Neural progenitor cell (in vitro differentiated cells): ENCODE results near the gene BCL2L11. TPM values are rescaled to one million over a fixed set of nuclear protein-coding genes. Genes with fewer than 3 reads are reported as not detected.

ENCODE experiments used
- DNase-seq: peaks from one replicate; pipeline ENCODE4 v3.0.0-alpha.2; 2016; ENCODE audit warnings: low spot score
- H2AFZ ChIP-seq: fragments of 200-600 bp; sonication (generic); replicated peaks from 2 replicates; pipeline ENCODE4 v1.6.1; 2016; ENCODE audit warnings: antibody characterized with exemption
- H3F3A ChIP-seq: fragments of 200-600 bp; sonication (generic); 2 replicates; pipeline ENCODE4 v1.6.1; 2016; ENCODE audit warnings: antibody characterized with exemption, low read depth
- H3K27ac ChIP-seq: fragments of 200-600 bp; sonication (generic); 2 replicates; pipeline ENCODE4 v1.5.1; 2016; ENCODE audit warnings: mild to moderate bottlenecking
- H3K27me3 ChIP-seq: fragments of 200-600 bp; sonication (generic); 2 replicates; pipeline ENCODE4 v1.6.1; 2016; ENCODE audit warnings: mild to moderate bottlenecking, moderate library complexity
- H3K36me3 ChIP-seq: fragments of 200-600 bp; sonication (generic); 2 replicates; pipeline ENCODE4 v1.5.1; 2016
- H3K4me1 ChIP-seq: fragments of 200-600 bp; sonication (generic); 2 replicates; pipeline ENCODE4 v1.6.1; 2016; ENCODE audit warnings: mixed run types
- H3K4me2 ChIP-seq: fragments of 200-600 bp; sonication (generic); 2 replicates; pipeline ENCODE4 v1.6.1; 2016
- H3K4me3 ChIP-seq: fragments of 200-600 bp; sonication (generic); 2 replicates; pipeline ENCODE4 v1.5.1; 2016
- H3K79me2 ChIP-seq: fragments of 200-600 bp; sonication (generic); 2 replicates; pipeline ENCODE4 v1.6.1; 2016; ENCODE audit warnings: low read depth
- H3K9ac ChIP-seq: fragments of 200-600 bp; sonication (generic); 2 replicates; pipeline ENCODE4 v1.6.1; 2016
- H3K9me3 ChIP-seq: fragments of 200-600 bp; sonication (generic); 2 replicates; pipeline ENCODE4 v1.5.1; 2016; ENCODE audit warnings: low read depth
- H4K20me1 ChIP-seq: fragments of 200-600 bp; sonication (generic); 2 replicates; pipeline ENCODE4 v1.6.1; 2016; ENCODE audit warnings: low read depth
- H3K27ac Mint-ChIP-seq: 3 replicates; pipeline ENCODE4 v1.8.0; 2021; ENCODE audit warnings: mixed read lengths
- H3K27me3 Mint-ChIP-seq: 2 replicates; pipeline ENCODE4 v1.8.0; 2022; ENCODE audit warnings: low read depth, mild to moderate bottlenecking, inconsistent platforms, moderate library complexity, mixed read lengths; ENCODE audit not compliant: insufficient read depth
- H3K36me3 Mint-ChIP-seq: 3 replicates; pipeline ENCODE4 v1.8.0; 2021; ENCODE audit warnings: mixed read lengths
- H3K4me1 Mint-ChIP-seq: 3 replicates; pipeline ENCODE4 v1.8.0; 2021; ENCODE audit warnings: mixed read lengths
- H3K4me3 Mint-ChIP-seq: 3 replicates; pipeline ENCODE4 v1.8.0; 2021; ENCODE audit warnings: mild to moderate bottlenecking, moderate library complexity, mixed read lengths
- H3K9me3 Mint-ChIP-seq: 3 replicates; pipeline ENCODE4 v1.8.0; 2020; ENCODE audit warnings: mixed read lengths
- EZH2 ChIP-seq: fragments of 200-600 bp; sonication (generic); IDR thresholded peaks from 2 replicates; pipeline ENCODE4 v1.6.1; 2017; ENCODE audit warnings: antibody characterized with exemption, mild to moderate bottlenecking, moderate library complexity
- EZH2phosphoT487 ChIP-seq: fragments of 200-600 bp; sonication (generic); IDR thresholded peaks from 2 replicates; pipeline ENCODE4 v1.6.1; 2017; ENCODE audit warnings: antibody characterized with exemption
- total RNA-seq: library from RNA; depleted of rRNA; stranded (reverse); fragments of >200 nt; gene quantifications from 2 replicates; pipeline ENCODE4 v1.2.3, GENCODE V29; 2015; ENCODE audit warnings: low replicate concordance
- TF ChIP-seq, protein P1 (sequence below): fragments of 200-600 bp; sonication (generic); IDR thresholded peaks from 2 replicates; pipeline ENCODE4 v1.5.1; 2017; ENCODE audit warnings: antibody characterized with exemption, mild to moderate bottlenecking

Gene BCL2L11
- total RNA-seq, 1 donor from 2014 or later, result 46.9 TPM

DNA sequence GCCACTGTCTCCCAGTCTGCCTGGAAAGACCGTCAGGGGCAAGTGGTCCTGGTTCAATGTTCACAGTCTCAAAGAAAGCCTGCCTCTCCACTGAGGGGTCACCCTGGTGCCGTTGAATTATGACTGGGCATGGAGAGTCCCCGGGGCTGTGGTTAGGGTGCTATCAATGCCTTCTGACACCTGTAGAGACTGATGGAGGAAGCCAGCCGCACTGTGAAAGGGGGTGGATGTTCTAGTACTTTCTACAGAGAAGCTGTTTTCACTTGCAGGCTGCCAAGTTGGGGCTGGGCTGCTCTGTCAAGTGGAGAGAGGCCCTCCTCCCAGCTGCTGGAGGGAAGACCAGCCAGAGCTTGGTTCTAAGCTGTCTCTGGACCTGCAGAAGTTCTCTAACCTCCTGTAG is 80.5 kb downstream of the BCL2L11 start:
- no peaks in the 10 kb centered on the region for H3K9me3 ChIP-seq
- Mint-ChIP-seq H3K4me3 (no peak overlapping the region), H3K27ac (no peak overlapping the region), H3K36me3 (no peaks in the 10 kb centered on the region), H3K4me1 (peaks cover 9% of the 10 kb centered on the region), H3K27me3 (peaks cover 2% of the 10 kb centered on the region), H3K9me3 (no peaks in the 10 kb centered on the region)
- H3K79me2 ChIP-seq, result no peaks in the 10 kb centered on the region
- TF ChIP-seq EZH2 (no peak), EZH2phosphoT487 (no peak)
- TF ChIP-seq, protein P1, sequence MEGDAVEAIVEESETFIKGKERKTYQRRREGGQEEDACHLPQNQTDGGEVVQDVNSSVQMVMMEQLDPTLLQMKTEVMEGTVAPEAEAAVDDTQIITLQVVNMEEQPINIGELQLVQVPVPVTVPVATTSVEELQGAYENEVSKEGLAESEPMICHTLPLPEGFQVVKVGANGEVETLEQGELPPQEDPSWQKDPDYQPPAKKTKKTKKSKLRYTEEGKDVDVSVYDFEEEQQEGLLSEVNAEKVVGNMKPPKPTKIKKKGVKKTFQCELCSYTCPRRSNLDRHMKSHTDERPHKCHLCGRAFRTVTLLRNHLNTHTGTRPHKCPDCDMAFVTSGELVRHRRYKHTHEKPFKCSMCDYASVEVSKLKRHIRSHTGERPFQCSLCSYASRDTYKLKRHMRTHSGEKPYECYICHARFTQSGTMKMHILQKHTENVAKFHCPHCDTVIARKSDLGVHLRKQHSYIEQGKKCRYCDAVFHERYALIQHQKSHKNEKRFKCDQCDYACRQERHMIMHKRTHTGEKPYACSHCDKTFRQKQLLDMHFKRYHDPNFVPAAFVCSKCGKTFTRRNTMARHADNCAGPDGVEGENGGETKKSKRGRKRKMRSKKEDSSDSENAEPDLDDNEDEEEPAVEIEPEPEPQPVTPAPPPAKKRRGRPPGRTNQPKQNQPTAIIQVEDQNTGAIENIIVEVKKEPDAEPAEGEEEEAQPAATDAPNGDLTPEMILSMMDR, result no peak
- peaks cover 15% of the 10 kb centered on the region for H3K4me1 ChIP-seq
- no peak for DNase-seq
- no peak overlapping the region for H3K4me2 ChIP-seq
- no peak overlapping the region for H3K4me3 ChIP-seq
- no peaks in the 10 kb centered on the region for H3K36me3 ChIP-seq
- H2AFZ ChIP-seq, result no peak overlapping the region
- H3K27me3 ChIP-seq, result no peaks in the 10 kb centered on the region
- H3K9ac ChIP-seq, result no peak overlapping the region
- no peak overlapping the region for H3K27ac ChIP-seq
- no peaks in the 10 kb centered on the region for H4K20me1 ChIP-seq
- no peaks in the 10 kb centered on the region for H3F3A ChIP-seq

DNA sequence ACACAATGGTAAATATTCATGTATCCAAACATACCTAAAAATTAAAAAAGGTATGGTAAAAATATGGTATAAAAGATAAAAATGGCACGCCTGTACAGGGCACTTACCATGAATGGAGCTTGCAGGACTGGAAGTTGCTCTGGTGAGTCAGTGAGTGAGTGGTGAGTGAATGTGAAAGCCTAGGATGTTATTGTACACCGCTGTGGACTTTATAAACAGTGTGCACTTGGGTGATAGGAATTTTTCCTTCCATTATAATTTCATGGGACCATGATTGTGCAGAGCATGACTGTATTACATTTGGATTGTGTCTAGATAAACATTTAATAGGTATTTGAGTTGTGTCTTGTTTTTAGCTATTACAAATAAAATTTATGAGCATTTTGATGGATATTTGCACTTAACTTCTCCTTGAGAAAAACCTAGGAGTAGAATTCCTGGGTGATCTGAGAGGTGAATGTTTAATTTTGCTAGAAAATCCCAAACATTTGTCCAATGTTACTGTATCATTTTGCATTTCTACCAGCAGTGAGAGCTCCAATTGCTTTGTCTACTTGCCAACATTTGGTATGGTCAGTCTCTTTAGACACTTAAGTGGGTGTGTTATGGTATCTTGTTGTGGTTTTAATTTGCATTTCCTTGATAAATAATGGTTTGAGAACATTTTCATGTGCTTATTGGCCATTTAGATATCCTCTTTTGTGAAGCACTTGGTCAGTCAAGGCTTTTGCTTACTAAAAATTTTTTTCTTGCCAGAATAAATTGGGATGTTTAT is 81.7 kb downstream of the BCL2L11 start:
- H3K9ac ChIP-seq, result no peak overlapping the region
- no peak overlapping the region for H3K27ac Mint-ChIP-seq
- peaks cover 4% of the 10 kb centered on the region for H3K27me3 Mint-ChIP-seq
- H3K4me2 ChIP-seq, result no peak overlapping the region
- TF ChIP-seq, protein P1, result no peak
- TF ChIP-seq EZH2 (no peak), EZH2phosphoT487 (no peak)
- no peaks in the 10 kb centered on the region for H3F3A ChIP-seq
- no peak for DNase-seq
- H3K9me3 Mint-ChIP-seq, result no peaks in the 10 kb centered on the region
- H3K9me3 ChIP-seq, result no peaks in the 10 kb centered on the region
- H3K27me3 ChIP-seq, result no peaks in the 10 kb centered on the region
- H4K20me1 ChIP-seq, result no peaks in the 10 kb centered on the region
- no peak overlapping the region for H3K4me3 ChIP-seq
- H3K27ac ChIP-seq, result no peak overlapping the region
- H3K36me3 Mint-ChIP-seq, result no peaks in the 10 kb centered on the region
- H3K4me1 Mint-ChIP-seq, result peaks cover 12% of the 10 kb centered on the region
- no peak overlapping the region for H3K4me3 Mint-ChIP-seq
- no peak overlapping the region for H2AFZ ChIP-seq
- H3K36me3 ChIP-seq, result no peaks in the 10 kb centered on the region
- peaks cover 15% of the 10 kb centered on the region for H3K4me1 ChIP-seq
- H3K79me2 ChIP-seq, result no peaks in the 10 kb centered on the region

DNA sequence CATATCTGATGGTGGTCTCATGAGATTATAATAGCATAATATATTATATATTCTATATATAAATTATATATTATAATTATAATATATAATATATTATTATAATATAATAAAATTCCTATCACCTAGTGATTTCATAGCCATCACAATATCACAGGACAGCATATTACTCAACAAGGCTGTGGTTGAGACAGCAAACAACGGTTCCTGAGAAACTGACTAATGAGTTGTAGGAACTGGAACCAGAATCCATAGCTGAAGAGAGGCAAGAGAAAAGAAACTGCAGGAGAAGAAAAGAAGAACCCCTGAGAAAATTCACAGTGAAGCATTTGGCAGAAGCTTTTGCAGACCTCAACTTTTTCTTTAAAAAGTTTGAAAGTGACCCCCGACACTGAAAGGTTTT is 84.0 kb downstream of the BCL2L11 start:
- H3K36me3 ChIP-seq, result no peaks in the 10 kb centered on the region
- no peaks in the 10 kb centered on the region for H3K79me2 ChIP-seq
- H3K4me3 Mint-ChIP-seq, result no peak overlapping the region
- H3K4me1 ChIP-seq, result peaks cover 12% of the 10 kb centered on the region
- no peaks in the 10 kb centered on the region for H4K20me1 ChIP-seq
- no peaks in the 10 kb centered on the region for H3F3A ChIP-seq
- no peak for DNase-seq
- H2AFZ ChIP-seq, result no peak overlapping the region
- H3K4me3 ChIP-seq, result no peak overlapping the region
- H3K9me3 ChIP-seq, result no peaks in the 10 kb centered on the region
- H3K27me3 ChIP-seq, result no peaks in the 10 kb centered on the region
- no peak overlapping the region for H3K4me2 ChIP-seq
- peaks cover 4% of the 10 kb centered on the region for H3K27me3 Mint-ChIP-seq
- H3K27ac ChIP-seq, result no peak overlapping the region
- peaks cover 11% of the 10 kb centered on the region for H3K4me1 Mint-ChIP-seq
- no peaks in the 10 kb centered on the region for H3K36me3 Mint-ChIP-seq
- no peak overlapping the region for H3K27ac Mint-ChIP-seq
- H3K9ac ChIP-seq, result no peak overlapping the region
- TF ChIP-seq, protein P1, result no peak
- TF ChIP-seq EZH2phosphoT487 (no peak), EZH2 (no peak)
- no peaks in the 10 kb centered on the region for H3K9me3 Mint-ChIP-seq
